ENCODE results near the gene DRGX.

DRGX gene

GRCh38 chr10:49363309-49364031 is 32.4 kb downstream of the DRGX start:
- DNase-seq (ENCODE audit: low read depth in 2 of 2, low spot score in 1 of 2) = no peak

DNA sequence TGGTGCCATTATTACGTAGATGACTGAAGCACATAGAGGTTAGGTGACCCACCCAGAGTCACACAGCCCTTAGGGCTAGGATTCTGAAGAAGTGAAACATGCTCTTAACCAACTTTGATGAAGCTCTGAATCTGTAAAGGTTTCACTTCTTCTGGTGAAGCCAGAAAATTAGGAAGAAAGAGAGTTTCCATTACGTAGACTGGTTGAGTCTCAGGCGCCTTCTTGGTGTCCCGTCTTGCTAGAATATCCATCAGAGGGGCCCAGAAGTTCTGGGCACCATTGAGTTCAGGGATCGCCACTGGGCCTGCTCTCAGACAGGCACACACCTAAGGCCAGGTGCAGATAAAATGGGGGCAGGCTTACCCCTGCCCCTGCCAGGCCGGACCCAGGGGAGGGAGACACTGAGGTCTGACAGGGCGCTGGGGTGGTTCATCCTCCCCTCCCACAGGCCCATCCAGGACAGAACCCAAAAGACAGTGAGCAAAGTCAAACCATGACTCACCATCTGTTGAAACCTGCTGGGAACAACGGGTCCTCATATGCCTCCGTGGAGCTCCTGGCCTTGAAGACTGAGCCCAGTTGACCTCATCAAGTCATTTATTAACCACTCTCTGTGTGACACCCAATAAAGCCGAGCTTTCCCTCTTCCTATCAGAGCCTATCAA is 33.2 kb downstream of the DRGX start:
- DNase-seq (ENCODE audit: low read depth in 2 of 2, low spot score in 1 of 2) = no peak

- no peak for DNase-seq (ENCODE audit: low read depth in 2 of 2, low spot score in 1 of 2)
Measured at GRCh38 chr10:49361735-49362568, 33.9 kb downstream of the DRGX start.

DNA sequence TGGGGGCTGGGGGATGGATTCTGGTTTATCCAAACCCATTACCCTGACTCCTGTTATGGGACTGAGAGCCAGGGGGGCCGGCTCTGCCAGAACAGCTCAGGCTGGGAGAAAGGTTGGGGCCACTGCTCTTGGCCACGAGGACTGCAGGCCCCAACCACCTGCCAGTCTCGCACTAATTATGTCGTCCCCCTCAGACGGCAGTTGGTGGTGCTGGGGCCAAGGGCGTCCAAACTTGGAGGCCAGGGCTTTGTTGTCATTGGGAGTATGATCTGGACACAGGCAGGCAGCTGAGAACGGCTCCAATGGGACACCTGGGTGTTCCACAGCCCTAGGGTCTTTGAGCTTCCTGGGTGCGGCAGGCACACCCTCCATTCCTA is 34.7 kb downstream of the DRGX start:
- DNase-seq (ENCODE audit: low read depth in 2 of 2, low spot score in 1 of 2) = no peak

GRCh38 chr10:49360271-49361177 is 35.4 kb downstream of the DRGX start:
- no peak for DNase-seq (ENCODE audit: low read depth in 2 of 2, low spot score in 1 of 2)

DNA sequence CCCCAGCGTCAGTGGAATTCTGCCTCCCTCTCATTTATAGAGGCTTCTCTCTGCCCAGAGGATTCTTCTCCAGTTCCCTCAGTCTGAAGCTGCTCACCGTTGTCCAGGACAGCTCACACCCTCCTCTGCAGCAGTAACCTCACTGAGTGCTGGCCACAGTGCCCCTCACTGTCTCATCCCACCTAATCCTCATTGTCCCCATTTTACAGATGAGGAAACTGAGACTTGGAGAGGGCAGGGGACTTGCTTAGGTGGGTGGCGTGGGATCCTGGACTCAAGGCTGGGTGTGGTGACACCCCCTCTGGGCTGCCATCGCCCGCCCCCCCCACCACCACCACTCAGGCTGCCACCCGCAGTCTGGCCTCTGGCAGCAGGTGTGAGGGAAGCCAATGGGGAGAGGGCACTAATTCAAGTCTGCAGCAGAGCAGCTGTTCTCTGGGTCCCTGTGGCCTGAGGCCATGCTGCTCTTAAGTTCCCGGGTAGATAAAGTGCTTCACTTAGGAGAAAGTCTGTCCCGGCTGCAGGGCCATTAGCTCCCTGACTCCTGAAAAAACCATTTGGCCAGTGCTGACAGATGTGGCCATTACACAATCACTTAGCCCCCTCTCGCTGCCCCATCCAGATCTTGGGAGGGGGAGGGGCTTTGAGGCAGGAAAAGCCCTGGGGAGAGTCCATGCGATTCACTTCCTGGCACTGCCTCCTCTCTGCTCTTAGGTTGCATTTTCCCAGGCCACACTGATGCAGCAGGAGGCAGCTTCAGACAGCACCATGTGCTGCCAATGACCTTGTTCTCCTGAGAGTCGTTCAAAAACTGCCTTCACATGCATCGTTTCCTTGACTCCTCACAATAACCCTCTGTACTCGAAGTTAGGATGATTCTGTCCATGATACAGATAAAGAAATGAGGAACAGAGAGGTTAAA is 36.3 kb downstream of the DRGX start:
- no peak for DNase-seq (ENCODE audit: low read depth in 2 of 2, low spot score in 1 of 2)

GRCh38 chr10:49357910-49358309 is 38.0 kb downstream of the DRGX start:
- DNase-seq (ENCODE audit: low read depth in 2 of 2, low spot score in 1 of 2) = no peak

DNA sequence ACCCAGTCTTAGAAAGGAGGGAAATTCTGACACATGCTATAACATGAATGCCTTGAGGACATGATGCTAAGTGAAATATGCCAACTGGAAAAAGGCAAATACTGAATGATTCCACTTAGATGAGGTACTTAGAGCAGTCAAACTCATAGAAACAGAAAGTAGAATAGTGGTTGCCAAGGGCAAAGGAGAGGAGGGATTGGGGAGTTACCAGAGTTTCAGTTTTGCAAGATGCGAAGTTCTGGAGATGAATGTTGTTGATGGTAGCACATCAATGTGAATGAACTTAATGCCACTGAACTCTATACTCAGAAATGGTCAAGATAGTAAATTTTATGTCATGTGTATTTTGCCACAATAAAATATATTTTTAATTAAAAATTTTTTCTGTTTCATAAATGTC is 38.9 kb downstream of the DRGX start:
- no peak for DNase-seq (ENCODE audit: low read depth in 2 of 2, low spot score in 1 of 2)

GRCh38 chr10:49356181-49356580 is 39.7 kb downstream of the DRGX start:
- DNase-seq (ENCODE audit: low read depth in 2 of 2, low spot score in 1 of 2) = no peak

- DNase-seq (ENCODE audit: low read depth in 2 of 2, low spot score in 1 of 2) = no peak
Measured at GRCh38 chr10:49355221-49355620, 40.7 kb downstream of the DRGX start.

DNA sequence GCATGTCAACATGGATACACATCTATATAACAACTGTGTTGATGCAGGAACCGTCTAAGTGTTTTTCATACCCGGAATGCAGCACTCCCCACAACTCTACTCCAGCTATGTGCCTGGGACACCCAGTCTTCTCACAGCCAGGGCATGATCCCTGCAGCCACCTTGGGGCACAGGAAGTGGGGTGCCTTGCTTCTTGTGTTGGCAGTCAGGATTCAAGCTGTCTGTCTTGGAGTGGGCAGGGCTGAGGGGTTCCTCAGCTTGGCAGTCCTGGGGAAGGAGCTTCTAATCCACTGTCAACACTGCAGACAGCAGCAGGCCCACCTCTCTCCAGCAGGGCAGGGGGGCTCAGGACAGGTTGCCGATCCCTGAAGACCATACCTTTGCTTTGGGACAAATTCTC is 41.3 kb downstream of the DRGX start:
- no peak for DNase-seq (ENCODE audit: low read depth in 2 of 2, low spot score in 1 of 2)

DNA sequence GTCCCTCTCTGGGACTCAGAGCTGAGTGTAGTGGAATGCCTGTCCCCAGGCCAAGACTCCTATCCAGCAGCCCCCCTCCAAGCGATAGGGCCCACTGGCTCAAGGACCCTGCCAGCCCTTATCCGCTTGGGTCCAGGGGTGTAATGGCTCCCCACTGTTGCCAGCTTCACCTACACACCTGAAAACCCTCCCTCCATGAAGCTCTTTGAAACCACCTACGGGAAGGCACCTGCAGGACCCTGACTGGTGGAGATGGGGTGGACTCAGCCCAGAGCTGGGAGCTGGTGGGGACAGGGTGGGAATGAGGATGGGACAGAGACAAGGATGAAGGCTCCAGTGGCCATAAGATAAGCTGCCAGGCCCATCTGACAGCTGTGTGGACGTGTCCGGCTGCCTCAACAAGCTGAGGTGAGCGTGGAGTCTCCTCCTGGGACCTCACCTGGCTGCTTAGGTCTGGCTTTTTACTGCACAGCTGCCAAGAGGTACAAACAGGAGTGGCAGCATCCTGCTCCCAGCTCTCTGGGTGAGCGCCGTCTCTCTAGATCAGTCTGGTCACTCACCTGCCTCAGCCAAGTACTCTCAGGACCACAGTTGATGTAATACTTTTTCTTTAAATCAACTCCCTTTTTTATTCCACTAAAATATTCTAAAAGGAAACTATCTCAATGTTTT is 41.9 kb downstream of the DRGX start:
- no peak for DNase-seq (ENCODE audit: low read depth in 2 of 2, low spot score in 1 of 2)

GRCh38 chr10:49353026-49353894 is 42.6 kb downstream of the DRGX start:
- DNase-seq (ENCODE audit: low read depth in 2 of 2, low spot score in 1 of 2) = no peak

GRCh38 chr10:49352323-49352722 is 43.6 kb downstream of the DRGX start:
- no peak for DNase-seq (ENCODE audit: low read depth in 2 of 2, low spot score in 1 of 2)

DNA sequence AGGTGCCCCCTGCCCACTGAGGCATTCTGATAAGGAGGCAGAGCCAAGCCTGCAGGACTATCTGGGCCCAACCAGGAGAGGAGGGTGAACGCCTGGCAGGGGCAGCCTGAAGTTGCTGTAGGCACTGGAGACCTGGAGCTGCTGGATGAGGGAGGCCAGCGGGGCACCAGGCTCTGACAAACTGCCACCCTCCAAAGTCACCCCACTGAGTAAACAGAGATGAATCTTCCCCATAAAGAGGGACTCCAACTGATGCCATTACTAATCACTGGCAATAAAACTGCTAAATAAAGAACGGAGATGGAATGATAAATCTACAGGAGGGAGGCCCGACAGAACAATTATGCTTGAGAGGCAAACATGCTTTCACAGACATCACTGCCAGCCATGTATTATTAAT is 44.2 kb downstream of the DRGX start:
- no peak for DNase-seq (ENCODE audit: low read depth in 2 of 2, low spot score in 1 of 2)

DNA sequence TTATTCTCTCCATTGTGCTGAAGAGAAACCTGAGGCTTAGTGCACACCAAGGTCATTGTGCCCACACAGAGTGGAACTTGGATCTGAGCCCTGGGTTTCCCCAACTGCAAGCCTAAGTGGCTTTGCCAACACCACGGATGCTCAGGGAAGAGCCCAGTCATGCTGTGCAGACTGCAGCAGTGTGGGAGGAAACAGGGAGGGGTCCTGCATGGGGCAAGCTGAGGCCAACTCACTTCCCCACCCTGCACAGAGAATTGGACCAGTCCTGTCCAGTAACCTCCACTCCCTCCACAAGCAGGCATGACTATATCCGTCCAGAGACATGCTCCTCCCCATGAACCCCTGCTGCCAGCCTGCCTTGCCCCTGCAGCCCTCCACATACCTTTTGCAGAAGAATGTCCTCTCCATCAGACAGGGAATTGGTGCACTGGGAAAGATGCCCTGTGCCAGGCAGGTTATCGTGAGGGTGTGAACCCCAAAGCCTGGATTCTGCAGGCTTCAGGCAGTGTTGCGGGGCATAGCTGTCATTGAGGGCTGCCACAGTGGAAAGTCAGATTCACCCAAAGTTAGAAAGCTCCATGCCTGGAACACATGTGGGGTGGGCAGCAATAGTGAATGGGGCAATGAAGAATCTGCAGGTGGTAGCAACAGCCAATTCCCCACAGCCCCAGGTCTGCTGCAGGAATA is 44.9 kb downstream of the DRGX start:
- DNase-seq (ENCODE audit: low read depth in 2 of 2, low spot score in 1 of 2) = no peak

- DNase-seq (ENCODE audit: low read depth in 2 of 2, low spot score in 1 of 2) = no peak
Measured at GRCh38 chr10:49350138-49350537, 45.8 kb downstream of the DRGX start.

DNA sequence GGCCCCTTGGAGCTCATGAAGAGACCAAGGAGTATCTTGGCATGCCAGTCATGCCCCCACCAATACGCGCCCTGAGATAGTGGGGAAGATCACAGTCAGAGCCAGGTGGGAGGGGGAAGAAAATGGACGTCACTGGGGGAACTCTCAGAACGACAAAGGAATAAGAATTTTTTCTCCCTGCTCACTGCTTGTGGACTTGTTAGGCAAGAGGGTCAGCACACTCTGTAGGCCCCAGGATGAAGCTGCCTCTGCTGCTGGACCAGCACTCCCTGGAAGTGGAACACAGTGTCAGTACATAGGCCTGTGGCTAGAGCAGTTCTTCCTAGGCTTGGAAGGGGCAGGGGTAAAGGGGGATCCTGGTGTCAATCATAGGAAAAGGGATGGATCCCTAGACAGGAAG is 46.5 kb downstream of the DRGX start:
- no peak for DNase-seq (ENCODE audit: low read depth in 2 of 2, low spot score in 1 of 2)

Measured in stimulated activated CD8-positive, alpha-beta memory T cell treated with anti-CD3 and anti-CD28 coated beads, Interleukin-4, amount 100 ng/mL, for 4 hours (primary cell).